ENCODE results near the gene TBC1D17. TPM values are rescaled to one million over a fixed set of nuclear protein-coding genes. Genes with fewer than 3 reads are reported as not detected.

The TBC1D17 gene
- total and polyA plus RNA-seq, 7 donors = 13.4 to 41.0 (median 26.1) TPM

GRCh38 chr19:49831592-49831991 lies 45.9 kb upstream of the TBC1D17 start:
- Histone ChIP-seq H3K9me3 (no peaks in the 10 kb centered on the region), H3K27ac (no peak overlapping the region), H3K36me3 (peaks cover 36 to 98% (median 76%) of the 10 kb centered on the region in 4 donors), H3K4me3 (no peak overlapping the region), H3K4me1 (no peaks in the 10 kb centered on the region), H3K27me3 (no peaks in the 10 kb centered on the region)
- 93 to 96% methylated on average over 8 of the region's 8 CpGs for WGBS, 2 donors
- intact Hi-C loops (cut with DNase I) = no loop called here
- no peak for TF ChIP-seq POLR2AphosphoS5 (IDR thresholded peaks at IDR 0.05)
- TF ChIP-seq POLR2A (IDR thresholded peaks at IDR 0.05) = no peak
- no peak for TF ChIP-seq EP300 (IDR thresholded peaks at IDR 0.05)
- TF ChIP-seq CTCF (IDR thresholded peaks at IDR 0.05) = no peak
- DNase-seq = no peak

GRCh38 chr19:49832556-49832955 lies 44.9 kb upstream of the TBC1D17 start:
- peaks cover 40 to 100% (median 81%) of the 10 kb centered on the region in 4 donors for H3K36me3 ChIP-seq

GRCh38 chr19:49833599-49833998 lies 43.9 kb upstream of the TBC1D17 start:
- WGBS, 2 donors = 94 to 96% methylated on average over 7 of the region's 7 CpGs

More at GRCh38 chr19:49832556-49832955, 44.9 kb upstream of the TBC1D17 start:
- Histone ChIP-seq H3K4me3 (no peak overlapping the region), H3K9me3 (no peaks in the 10 kb centered on the region), H3K27ac (no peak overlapping the region), H3K4me1 (no peaks in the 10 kb centered on the region), H3K27me3 (no peaks in the 10 kb centered on the region)
- intact Hi-C loops (cut with DNase I) = no loop called here
- no peak for DNase-seq
- TF ChIP-seq POLR2AphosphoS5 (IDR thresholded peaks at IDR 0.05) (no peak), CTCF (IDR thresholded peaks at IDR 0.05) (no peak), POLR2A (IDR thresholded peaks at IDR 0.05) (no peak), EP300 (IDR thresholded peaks at IDR 0.05) (no peak)
- 78 to 80% methylated on average over 9 of the region's 9 CpGs for WGBS, 2 donors

GRCh38 chr19:49835562-49835961 lies 41.9 kb upstream of the TBC1D17 start:
- WGBS, 2 donors = 97 to 98% methylated on average over 12 of the region's 12 CpGs
- no peaks in the 10 kb centered on the region for H3K27me3 ChIP-seq
- DNase-seq = no peak
- H3K36me3 ChIP-seq = peaks cover 40 to 88% (median 76%) of the 10 kb centered on the region in 4 donors
- no peaks in the 10 kb centered on the region for H3K9me3 ChIP-seq
- no peak overlapping the region for H3K4me3 ChIP-seq
- no peak for TF ChIP-seq CTCF (IDR thresholded peaks at IDR 0.05)
- no peak for TF ChIP-seq EP300 (IDR thresholded peaks at IDR 0.05)
- no peak for TF ChIP-seq POLR2AphosphoS5 (IDR thresholded peaks at IDR 0.05)
- TF ChIP-seq POLR2A (IDR thresholded peaks at IDR 0.05) = no peak
- intact Hi-C loops (cut with DNase I) = no loop called here
- H3K4me1 ChIP-seq = peaks cover 0 to 14% (median 7%) of the 10 kb centered on the region in 4 donors
- no peak overlapping the region for H3K27ac ChIP-seq

More at GRCh38 chr19:49833599-49833998, 43.9 kb upstream of the TBC1D17 start:
- Histone ChIP-seq H3K4me3 (no peak overlapping the region), H3K9me3 (no peaks in the 10 kb centered on the region), H3K27ac (no peak overlapping the region), H3K4me1 (no peaks in the 10 kb centered on the region), H3K36me3 (peaks cover 42 to 100% (median 85%) of the 10 kb centered on the region in 4 donors), H3K27me3 (no peaks in the 10 kb centered on the region)
- TF ChIP-seq CTCF (IDR thresholded peaks at IDR 0.05) (no peak), POLR2A (IDR thresholded peaks at IDR 0.05) (no peak), EP300 (IDR thresholded peaks at IDR 0.05) (no peak), POLR2AphosphoS5 (IDR thresholded peaks at IDR 0.05) (no peak)
- no peak for DNase-seq
- intact Hi-C loops (cut with DNase I) = no loop called here
